ENCODE results near the gene FHAD1.

DNA sequence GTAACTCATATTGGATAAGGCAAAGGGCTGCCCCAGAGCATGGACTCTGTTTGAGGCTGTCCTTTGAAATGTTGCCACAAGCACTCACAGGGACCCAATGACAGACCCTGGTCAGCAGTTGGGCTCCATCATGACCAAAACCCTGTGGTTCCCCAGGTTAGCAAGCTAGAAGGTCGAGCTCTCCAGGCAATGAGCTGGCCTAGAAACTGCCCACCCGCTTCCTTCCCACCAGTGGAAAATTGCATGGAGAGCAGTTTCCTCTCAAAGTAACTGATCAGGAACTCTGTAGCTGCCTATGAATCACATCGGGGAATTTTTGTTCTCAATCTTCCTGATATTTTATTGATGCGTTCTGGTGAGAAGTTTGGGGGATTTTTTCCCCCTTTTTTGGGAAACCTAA, 52.8 kb downstream of the FHAD1 start:
- TF ChIP-seq, protein P1, sequence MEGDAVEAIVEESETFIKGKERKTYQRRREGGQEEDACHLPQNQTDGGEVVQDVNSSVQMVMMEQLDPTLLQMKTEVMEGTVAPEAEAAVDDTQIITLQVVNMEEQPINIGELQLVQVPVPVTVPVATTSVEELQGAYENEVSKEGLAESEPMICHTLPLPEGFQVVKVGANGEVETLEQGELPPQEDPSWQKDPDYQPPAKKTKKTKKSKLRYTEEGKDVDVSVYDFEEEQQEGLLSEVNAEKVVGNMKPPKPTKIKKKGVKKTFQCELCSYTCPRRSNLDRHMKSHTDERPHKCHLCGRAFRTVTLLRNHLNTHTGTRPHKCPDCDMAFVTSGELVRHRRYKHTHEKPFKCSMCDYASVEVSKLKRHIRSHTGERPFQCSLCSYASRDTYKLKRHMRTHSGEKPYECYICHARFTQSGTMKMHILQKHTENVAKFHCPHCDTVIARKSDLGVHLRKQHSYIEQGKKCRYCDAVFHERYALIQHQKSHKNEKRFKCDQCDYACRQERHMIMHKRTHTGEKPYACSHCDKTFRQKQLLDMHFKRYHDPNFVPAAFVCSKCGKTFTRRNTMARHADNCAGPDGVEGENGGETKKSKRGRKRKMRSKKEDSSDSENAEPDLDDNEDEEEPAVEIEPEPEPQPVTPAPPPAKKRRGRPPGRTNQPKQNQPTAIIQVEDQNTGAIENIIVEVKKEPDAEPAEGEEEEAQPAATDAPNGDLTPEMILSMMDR (IDR thresholded peaks at IDR 0.05; ENCODE audit: low read depth, low read length) = no peak
- TF ChIP-seq EZH2phosphoT487 (IDR thresholded peaks at IDR 0.05; ENCODE audit: low read depth) = no peak
